NCI-H1417 treated with DMSO at 0.1 percent for 48 hours (cell line): ENCODE measurements around the gene U2AF2.

Experiments used
- DNase-seq: peaks from one replicate; lab custom pipeline; 2025; lab: John Stamatoyannopoulos, UW

Gene U2AF2

GRCh38 chr19:55689411-55690108, 34.7 kb downstream of the U2AF2 start:
- DNase-seq = no peak

GRCh38 chr19:55690109-55690768, 35.4 kb downstream of the U2AF2 start:
- DNase-seq = no peak

GRCh38 chr19:55690769-55691545, 36.1 kb downstream of the U2AF2 start:
- DNase-seq = no peak

GRCh38 chr19:55691561-55692481, 37.0 kb downstream of the U2AF2 start:
- no peak for DNase-seq

GRCh38 chr19:55692681-55693081, 37.8 kb downstream of the U2AF2 start:
- no peak for DNase-seq

- DNase-seq = no peak
Measured at GRCh38 chr19:55693336-55693974, 38.6 kb downstream of the U2AF2 start.

- no peak for DNase-seq
Measured at GRCh38 chr19:55694241-55694655, 39.4 kb downstream of the U2AF2 start.

GRCh38 chr19:55694656-55695491, 40.0 kb downstream of the U2AF2 start:
- no peak for DNase-seq

GRCh38 chr19:55695511-55696290, 40.9 kb downstream of the U2AF2 start:
- no peak for DNase-seq

GRCh38 chr19:55696301-55697068, 41.6 kb downstream of the U2AF2 start:
- DNase-seq = no peak

GRCh38 chr19:55697069-55697440, 42.2 kb downstream of the U2AF2 start:
- DNase-seq = no peak

GRCh38 chr19:55697698-55698097, 42.9 kb downstream of the U2AF2 start:
- DNase-seq = no peak

GRCh38 chr19:55698256-55698655, 43.4 kb downstream of the U2AF2 start:
- DNase-seq = no peak

- DNase-seq = no peak
Measured at GRCh38 chr19:55699221-55699620, 44.4 kb downstream of the U2AF2 start.

GRCh38 chr19:55700813-55701212, 46.0 kb downstream of the U2AF2 start:
- no peak for DNase-seq

GRCh38 chr19:55702131-55702627, 47.3 kb downstream of the U2AF2 start:
- no peak for DNase-seq

GRCh38 chr19:55703790-55704215, 49.0 kb downstream of the U2AF2 start:
- DNase-seq = no peak

- DNase-seq = no peak
Measured at GRCh38 chr19:55704494-55705245, 49.8 kb downstream of the U2AF2 start.
